Stimulated activated CD4-positive, alpha-beta T cell treated with anti-CD3 and anti-CD28 coated beads, Interleukin-4, amount 100 ng/mL, for 48 hours (primary cell): ENCODE data around the gene LYPD6B.

ENCODE experiments used
- DNase-seq, 2 donors: peaks; one replicate each; pipeline ENCODE4 v3.0.0-alpha.2; 2020; ENCODE audit warnings: low read depth in 2 of 2

The LYPD6B gene

GRCh38 chr2:149161481-149162225 lies 123.2 kb downstream of the LYPD6B start:
- DNase-seq = no peak

GRCh38 chr2:149164296-149164695 lies 125.8 kb downstream of the LYPD6B start:
- no peak for DNase-seq

GRCh38 chr2:149164827-149165226 lies 126.3 kb downstream of the LYPD6B start:
- DNase-seq = no peak

- DNase-seq = peak; percentile 6 to 38
These were observed 128.7 kb downstream of the LYPD6B start for GRCh38 chr2:149167001-149167780.

GRCh38 chr2:149167941-149168340 lies 129.4 kb downstream of the LYPD6B start:
- no peak for DNase-seq

- no peak for DNase-seq
These were observed 131.2 kb downstream of the LYPD6B start for GRCh38 chr2:149169656-149170055.

GRCh38 chr2:149170156-149170555 lies 131.7 kb downstream of the LYPD6B start:
- DNase-seq = no peak

GRCh38 chr2:149170911-149171310 lies 132.4 kb downstream of the LYPD6B start:
- no peak for DNase-seq

GRCh38 chr2:149173220-149173619 lies 134.7 kb downstream of the LYPD6B start:
- DNase-seq = no peak

GRCh38 chr2:149175956-149176355 lies 137.5 kb downstream of the LYPD6B start:
- DNase-seq = no peak

- no peak for DNase-seq
These were observed 140.1 kb downstream of the LYPD6B start for GRCh38 chr2:149178612-149179011.

- no peak for DNase-seq
These were observed 141.9 kb downstream of the LYPD6B start for GRCh38 chr2:149180226-149180875.

GRCh38 chr2:149183187-149183586 lies 144.7 kb downstream of the LYPD6B start:
- DNase-seq = no peak

- DNase-seq = no peak
These were observed 146.5 kb downstream of the LYPD6B start for GRCh38 chr2:149184991-149185390.

GRCh38 chr2:149185942-149186490 lies 147.5 kb downstream of the LYPD6B start:
- DNase-seq = no peak

GRCh38 chr2:149187057-149187456 lies 148.6 kb downstream of the LYPD6B start:
- DNase-seq = no peak

GRCh38 chr2:149188291-149188690 lies 149.8 kb downstream of the LYPD6B start:
- no peak for DNase-seq

- DNase-seq = no peak
These were observed 151.3 kb downstream of the LYPD6B start for GRCh38 chr2:149189769-149190168.

- no peak for DNase-seq
These were observed 153.4 kb downstream of the LYPD6B start for GRCh38 chr2:149191915-149192314.

- DNase-seq = no peak
These were observed 153.9 kb downstream of the LYPD6B start for GRCh38 chr2:149192427-149192826.

GRCh38 chr2:149200109-149200520 lies 161.6 kb downstream of the LYPD6B start:
- DNase-seq = no peak

- no peak for DNase-seq
These were observed 166.2 kb downstream of the LYPD6B start for GRCh38 chr2:149204686-149205085.
